Spleen (tissue), 13 donors: ENCODE data around the gene SYNPR. TPM values are rescaled to one million over a fixed set of nuclear protein-coding genes. Genes with fewer than 3 reads are reported as not detected.

Source experiments
- DNase-seq: peaks from one replicate; pipeline ENCODE4 v3.0.0-alpha.2; 2020
- H3K27ac ChIP-seq, 8 donors: fragments of 200-600 bp; sonication (generic) in 7 of 8; 1 replicate in 4 of 8; 2 replicates in 4 of 8; pipeline versions ENCODE4 v1.5.0 to v1.8.0; 2016 to 2021; ENCODE audit warnings: inconsistent platforms in 4 of 8, mild to moderate bottlenecking in 4 of 8, moderate library complexity in 1 of 8
- H3K27me3 ChIP-seq, 7 donors: fragments of 200-600 bp; sonication (generic) in 6 of 7; replicated peaks in 1 of 7; 1 replicate in 4 of 7; 2 replicates in 3 of 7; pipeline versions ENCODE4 v1.5.0 to v1.8.0; 2016 to 2021; ENCODE audit warnings: inconsistent platforms in 3 of 7, mild to moderate bottlenecking in 1 of 7
- H3K36me3 ChIP-seq, 6 donors: fragments of 200-600 bp; sonication (generic) in 5 of 6; 1 replicate in 4 of 6; 2 replicates in 2 of 6; pipeline versions ENCODE4 v1.5.0 to v1.8.0; 2016 to 2021; ENCODE audit warnings: inconsistent platforms in 2 of 6
- H3K4me1 ChIP-seq, 6 donors: fragments of 200-600 bp; sonication (generic) in 5 of 6; 1 replicate in 3 of 6; 2 replicates in 3 of 6; pipeline versions ENCODE4 v1.5.0 to v1.8.0; 2016 to 2021; ENCODE audit warnings: inconsistent platforms in 3 of 6
- H3K4me3 ChIP-seq, 8 donors: fragments of 200-600 bp; sonication (generic) in 7 of 8; 1 replicate in 4 of 8; 2 replicates in 4 of 8; pipeline versions ENCODE4 v1.5.0 to v1.8.0; 2016 to 2021; ENCODE audit warnings: inconsistent platforms in 4 of 8, mild to moderate bottlenecking in 4 of 8, moderate library complexity in 2 of 8
- H3K9me3 ChIP-seq, 8 donors: fragments of 200-600 bp; sonication (generic) in 7 of 8; 1 replicate in 4 of 8; 2 replicates in 4 of 8; pipeline versions ENCODE4 v1.5.0 to v1.8.0; 2016 to 2021; ENCODE audit warnings: inconsistent platforms in 4 of 8
- POLR2A ChIP-seq, 3 donors: fragments of 450-650 bp; IDR thresholded peaks; one replicate each; pipeline ENCODE4 v1.5.1; 2017; ENCODE audit warnings: antibody characterized with exemption in 3 of 3, mild to moderate bottlenecking in 1 of 3
- POLR2AphosphoS5 ChIP-seq, 3 donors: sonication (generic); formaldehyde crosslinking; IDR thresholded peaks; one replicate each; pipeline ENCODE4 v1.5.1; 2017; ENCODE audit warnings: antibody characterized with exemption in 3 of 3
- WGBS, 5 donors: extraction: QIAGEN DNeasy Blood & Tissue Kit in 3 of 5; methylation state at CpG; one replicate each; pipeline versions ENCODE4 v1.1.5 to v1.1.7; 2013 to 2018; 5-methylcytosine and 5-hydroxymethylcytosine counted together
- intact Hi-C: fragments of 100-400 bp; cut with DNase I; formaldehyde crosslinking; loops from one replicate; pipeline ENCODE4 v1.15.0; 2023; ENCODE audit warnings: low total_unique reads
- long read RNA-seq, 2 donors: transcript quantifications; one replicate each; lab custom pipeline, GENCODE V29; 2026
- polyA plus RNA-seq, 3 donors: library from polyadenylated mRNA; stranded (reverse); fragments of 200-250 nt; gene quantifications; one replicate each; pipeline ENCODE4 v1.2.1, GENCODE V29; 2013
- total RNA-seq, 7 donors: library from RNA; depleted of rRNA in 3 of 7; stranded (reverse); fragments of >200 nt in 3 of 7; fragmentation: NEBNext Ultra II Directional in 4 of 7; extraction: Animal tissue kit (Norgen Biotek cat#: 25700) in 4 of 7; gene quantifications; one replicate each; pipeline versions ENCODE4 v1.1.0 to v1.2.1, GENCODE V29; 2016 to 2021
- TF ChIP-seq, protein P1 (sequence below), 11 experiments: fragments of 200-600 bp in 7 of 11; fragments of 450-650 bp in 4 of 11; sonication (generic) in 4 of 11; IDR thresholded peaks in 8 of 11; conservative IDR thresholded peaks in 3 of 11; 1 replicate in 7 of 11; 2 replicates in 4 of 11; pipeline versions ENCODE4 v1.4.0 to v1.8.0; 2016 to 2021; ENCODE audit warnings: antibody characterized with exemption in 11 of 11, inconsistent platforms in 4 of 11, mild to moderate bottlenecking in 1 of 11
- donor health status: healthy with polysubstance abuse.
- donor health status: DM: no; HTN: no; CAD: no; lungs with moderate emphysema.
- donor health status: DM: no; HTN: no; CAD: no.
- donor health status: Bipolar disorder and iron deficiency.
- donor health status: healthy.
- donor health status: DM: no; HTN: no; CAD: no.
- donor health status: DM: yes; HTN: yes; CAD: no.

Gene SYNPR
- total RNA-seq (not detected), polyA plus RNA-seq (not detected)
- long read RNA-seq, donor 1, result 0 reads
- long read RNA-seq, donor 2, result 0 reads

- Histone ChIP-seq H3K4me3 (no peak within 1 kb of the TSS), H3K36me3 (no peaks in the 10 kb centered on the region), H3K9me3 (no peaks in the 10 kb centered on the region), H3K27ac (no peak within 1 kb of the TSS), H3K27me3 (peaks cover 0 to 47% (median 21%) of the 10 kb centered on the region in 7 donors), H3K4me1 (peaks cover 0 to 4% (median 0%) of the 10 kb centered on the region in 6 donors)
- DNase-seq, result no peak
- no peak for TF ChIP-seq POLR2AphosphoS5 (IDR thresholded peaks at IDR 0.05)
- TF ChIP-seq POLR2A (IDR thresholded peaks at IDR 0.05), result no peak
- TF ChIP-seq, protein P1, sequence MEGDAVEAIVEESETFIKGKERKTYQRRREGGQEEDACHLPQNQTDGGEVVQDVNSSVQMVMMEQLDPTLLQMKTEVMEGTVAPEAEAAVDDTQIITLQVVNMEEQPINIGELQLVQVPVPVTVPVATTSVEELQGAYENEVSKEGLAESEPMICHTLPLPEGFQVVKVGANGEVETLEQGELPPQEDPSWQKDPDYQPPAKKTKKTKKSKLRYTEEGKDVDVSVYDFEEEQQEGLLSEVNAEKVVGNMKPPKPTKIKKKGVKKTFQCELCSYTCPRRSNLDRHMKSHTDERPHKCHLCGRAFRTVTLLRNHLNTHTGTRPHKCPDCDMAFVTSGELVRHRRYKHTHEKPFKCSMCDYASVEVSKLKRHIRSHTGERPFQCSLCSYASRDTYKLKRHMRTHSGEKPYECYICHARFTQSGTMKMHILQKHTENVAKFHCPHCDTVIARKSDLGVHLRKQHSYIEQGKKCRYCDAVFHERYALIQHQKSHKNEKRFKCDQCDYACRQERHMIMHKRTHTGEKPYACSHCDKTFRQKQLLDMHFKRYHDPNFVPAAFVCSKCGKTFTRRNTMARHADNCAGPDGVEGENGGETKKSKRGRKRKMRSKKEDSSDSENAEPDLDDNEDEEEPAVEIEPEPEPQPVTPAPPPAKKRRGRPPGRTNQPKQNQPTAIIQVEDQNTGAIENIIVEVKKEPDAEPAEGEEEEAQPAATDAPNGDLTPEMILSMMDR (IDR thresholded peaks at IDR 0.05 in 8 of 11, conservative IDR thresholded peaks at IDR 0.05 in 3 of 11), result no peak
- intact Hi-C loops, result no loop called here
- WGBS, 5 donors, result 5 to 9% (median 7%) methylated on average over 38 to 45 of the region's 45 CpGs
Measured at GRCh38 chr3:63278171-63279004, at the start of gene SYNPR. Gene SYNPR (plus strand): TSS chr3:63278308.

GRCh38 chr3:63228677-63229076 lies 49.4 kb upstream of the SYNPR start:
- TF ChIP-seq, protein P1 (IDR thresholded peaks at IDR 0.05 in 8 of 11, conservative IDR thresholded peaks at IDR 0.05 in 3 of 11), result peak in 5 of 11 experiments; percentile 10 to 31 (median 21)
- no peak for TF ChIP-seq POLR2A (IDR thresholded peaks at IDR 0.05)
- no peaks in the 10 kb centered on the region for H3K36me3 ChIP-seq
- H3K4me1 ChIP-seq, result peaks cover 0 to 5% (median 0%) of the 10 kb centered on the region in 6 donors
- no peaks in the 10 kb centered on the region for H3K9me3 ChIP-seq
- H3K27ac ChIP-seq, result no peak overlapping the region
- no peak for DNase-seq
- intact Hi-C loops, result no loop called here
- H3K27me3 ChIP-seq, result no peaks in the 10 kb centered on the region
- no peak overlapping the region for H3K4me3 ChIP-seq
- 21 to 30% (median 24%) methylated on average over 6 of the region's 6 CpGs for WGBS, 5 donors

DNA sequence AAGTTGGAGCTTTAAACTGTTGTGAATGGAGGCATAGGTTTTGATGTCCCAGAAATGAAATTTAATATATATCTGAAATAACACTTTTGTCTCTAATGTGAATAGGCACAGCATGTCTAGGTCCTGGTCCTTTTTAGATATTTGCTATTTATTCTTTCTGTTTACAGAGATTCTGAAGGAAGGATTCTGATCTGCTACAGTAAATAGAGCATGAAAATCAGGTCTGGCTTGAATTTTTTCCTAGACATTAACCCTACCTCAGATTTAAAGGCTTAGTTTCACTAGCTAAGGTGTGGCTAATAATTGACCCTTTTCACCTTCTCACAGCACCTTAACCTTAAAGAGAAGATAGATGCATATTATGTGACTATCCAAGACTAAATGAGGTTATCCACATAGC lies 48.0 kb upstream of the SYNPR start:
- Histone ChIP-seq H3K4me1 (peaks cover 0 to 5% (median 0%) of the 10 kb centered on the region in 6 donors), H3K9me3 (no peaks in the 10 kb centered on the region), H3K27ac (no peak overlapping the region), H3K27me3 (no peaks in the 10 kb centered on the region), H3K36me3 (no peaks in the 10 kb centered on the region), H3K4me3 (no peak overlapping the region)
- TF ChIP-seq POLR2AphosphoS5 (IDR thresholded peaks at IDR 0.05), result no peak
- TF ChIP-seq, protein P1 (IDR thresholded peaks at IDR 0.05 in 8 of 11, conservative IDR thresholded peaks at IDR 0.05 in 3 of 11), result no peak
- TF ChIP-seq POLR2A (IDR thresholded peaks at IDR 0.05), result no peak
- intact Hi-C loops, result no loop called here
- no peak for DNase-seq

- Histone ChIP-seq H3K36me3 (no peaks in the 10 kb centered on the region), H3K27ac (no peak overlapping the region), H3K9me3 (no peaks in the 10 kb centered on the region), H3K27me3 (no peaks in the 10 kb centered on the region), H3K4me3 (no peak overlapping the region), H3K4me1 (peaks cover 0 to 5% (median 0%) of the 10 kb centered on the region in 6 donors)
- no peak for DNase-seq
- 62 to 76% (median 74%) methylated on average over 2 of the region's 2 CpGs for WGBS, 5 donors
- intact Hi-C loops, result no loop called here
- TF ChIP-seq POLR2AphosphoS5 (IDR thresholded peaks at IDR 0.05) (no peak), POLR2A (IDR thresholded peaks at IDR 0.05) (no peak)
- TF ChIP-seq, protein P1 (IDR thresholded peaks at IDR 0.05 in 8 of 11, conservative IDR thresholded peaks at IDR 0.05 in 3 of 11), result no peak
Measured at GRCh38 chr3:63231643-63232042, 46.5 kb upstream of the SYNPR start.
